Measurements from ENCODE around the gene FHIP1B.

FHIP1B gene

GRCh38 chr11:6238902-6239301, 4.5 kb upstream of the FHIP1B start, which contains the start of gene CNGA4:
Gene CNGA4 (plus strand): TSS chr11:6239089. CDS start chr11:6239207, 118 bp downstream.
- DNase-seq (ENCODE audit: low read depth), result no peak

DNA sequence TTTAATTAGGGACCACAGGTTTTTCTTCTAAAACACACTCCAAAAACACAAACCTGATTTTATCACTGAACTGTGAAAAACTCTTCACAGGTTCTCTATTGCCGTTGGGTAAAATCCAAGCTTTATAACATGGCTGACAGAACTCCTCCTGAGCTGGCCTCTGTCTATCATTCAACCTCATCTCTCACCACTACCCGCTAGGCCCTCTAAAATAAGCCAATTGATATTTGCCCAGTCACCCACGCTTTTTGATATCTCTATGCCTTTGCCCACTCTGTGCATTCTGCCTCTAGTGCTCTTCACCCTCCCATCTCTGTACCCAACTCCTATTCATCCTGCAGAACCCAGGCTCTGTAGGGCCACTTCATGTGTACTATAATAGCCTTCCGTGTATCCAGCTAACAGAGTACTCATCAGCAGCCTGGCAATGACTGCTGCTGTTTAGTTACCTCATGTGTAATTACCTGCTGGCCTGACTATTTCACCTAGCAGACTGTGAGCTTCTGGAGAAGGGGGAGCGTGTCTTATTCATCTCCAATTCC, 3.4 kb upstream of the FHIP1B start:
- no peak for DNase-seq (ENCODE audit: low read depth)

GRCh38 chr11:6237266-6237665, 2.8 kb upstream of the FHIP1B start:
- DNase-seq (ENCODE audit: low read depth), result no peak

DNA sequence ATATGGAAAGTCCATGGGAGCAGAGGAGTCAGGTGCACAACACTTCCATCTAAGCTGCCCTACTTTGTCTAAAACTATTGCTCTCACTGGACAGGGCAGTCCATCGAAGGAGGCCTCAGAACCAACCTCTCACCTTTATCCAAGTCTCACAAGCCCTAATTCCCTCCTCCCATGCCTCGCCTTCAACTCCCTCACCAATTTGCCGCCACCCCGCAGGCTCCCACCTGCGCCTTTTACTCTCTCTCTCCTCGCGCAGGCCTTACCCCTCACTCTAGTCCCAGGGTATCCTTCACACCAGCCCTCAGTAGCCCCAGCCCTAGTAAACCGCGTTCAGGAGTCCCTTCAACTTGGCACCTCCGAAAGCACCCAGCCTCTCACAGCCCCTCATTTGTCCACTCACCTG, 451 bp downstream of the FHIP1B start:
- DNase-seq (ENCODE audit: low read depth), result no peak

DNA sequence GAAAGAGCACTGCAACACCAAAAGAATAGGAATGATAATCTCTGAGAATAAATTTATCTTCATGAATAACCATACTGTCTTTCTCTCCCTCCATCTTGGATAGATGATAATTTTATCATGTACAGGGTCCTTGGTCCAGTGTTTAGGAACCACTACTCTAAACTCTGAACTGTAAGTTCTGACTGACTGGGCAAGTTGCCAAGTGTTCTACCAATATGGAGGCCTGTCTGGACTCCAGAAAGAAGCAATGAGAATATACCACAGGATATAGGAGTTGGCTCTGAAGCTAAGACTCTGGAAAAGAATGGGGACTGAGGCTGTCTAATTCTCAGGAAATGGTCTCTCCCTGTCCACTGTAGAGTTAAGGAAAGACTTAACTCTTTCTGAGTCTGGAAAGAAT, 1.5 kb downstream of the FHIP1B start:
- DNase-seq (ENCODE audit: low read depth), result no peak

- DNase-seq (ENCODE audit: low read depth), result no peak
Measured at GRCh38 chr11:6229911-6230310, 4.5 kb downstream of the FHIP1B start.

- DNase-seq (ENCODE audit: low read depth), result no peak
Measured at GRCh38 chr11:6228520-6228919, 5.9 kb downstream of the FHIP1B start.

DNA sequence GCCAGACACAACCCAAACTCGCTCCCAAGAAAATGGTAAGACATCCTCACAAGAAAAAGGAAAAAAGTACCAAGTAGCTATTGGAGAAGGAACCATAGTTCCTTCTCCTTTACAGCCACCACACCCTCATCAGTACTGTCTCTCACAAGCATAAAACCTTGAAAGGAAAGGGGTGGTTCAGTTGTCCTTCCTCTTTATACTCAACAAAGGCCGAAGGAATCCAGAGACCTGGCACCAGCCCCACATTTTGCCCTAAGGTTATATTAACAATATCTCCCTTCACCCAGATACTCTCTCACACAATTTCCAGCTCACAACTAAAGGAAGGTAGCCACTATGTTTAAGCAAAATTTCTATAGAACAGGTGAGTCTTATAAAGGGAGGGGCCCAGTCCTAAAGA, 8.5 kb downstream of the FHIP1B start:
- no peak for DNase-seq (ENCODE audit: low read depth)

- DNase-seq (ENCODE audit: low read depth), result no peak
Measured at GRCh38 chr11:6225024-6225423, 9.4 kb downstream of the FHIP1B start.

GRCh38 chr11:6224421-6224820, 10.0 kb downstream of the FHIP1B start:
- DNase-seq (ENCODE audit: low read depth), result no peak

GRCh38 chr11:6223854-6224253, 10.6 kb downstream of the FHIP1B start:
- no peak for DNase-seq (ENCODE audit: low read depth)

DNA sequence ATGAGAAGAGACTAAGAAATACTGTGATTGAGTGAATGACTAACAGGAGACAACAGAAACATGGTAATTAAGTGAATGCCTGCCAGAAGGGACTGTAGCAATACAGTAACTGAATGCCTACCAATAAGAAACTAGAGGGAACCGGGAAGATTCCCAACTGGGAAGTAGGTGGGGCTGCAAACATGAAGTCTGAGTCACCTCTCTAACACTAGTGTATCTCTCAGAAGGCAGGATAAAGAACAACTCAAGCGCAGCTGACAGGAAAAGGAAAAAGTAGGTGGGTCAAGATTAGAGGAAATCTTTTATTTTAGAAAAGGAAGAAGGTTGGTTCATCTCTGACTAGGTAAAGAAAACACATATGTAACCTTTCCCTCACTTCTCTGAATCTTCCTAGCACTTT, 15.1 kb downstream of the FHIP1B start:
- DNase-seq (ENCODE audit: low read depth), result no peak

GRCh38 chr11:6217722-6218121, 16.7 kb downstream of the FHIP1B start:
- no peak for DNase-seq (ENCODE audit: low read depth)

GRCh38 chr11:6216501-6216900, 17.9 kb downstream of the FHIP1B start:
- DNase-seq (ENCODE audit: low read depth), result no peak

DNA sequence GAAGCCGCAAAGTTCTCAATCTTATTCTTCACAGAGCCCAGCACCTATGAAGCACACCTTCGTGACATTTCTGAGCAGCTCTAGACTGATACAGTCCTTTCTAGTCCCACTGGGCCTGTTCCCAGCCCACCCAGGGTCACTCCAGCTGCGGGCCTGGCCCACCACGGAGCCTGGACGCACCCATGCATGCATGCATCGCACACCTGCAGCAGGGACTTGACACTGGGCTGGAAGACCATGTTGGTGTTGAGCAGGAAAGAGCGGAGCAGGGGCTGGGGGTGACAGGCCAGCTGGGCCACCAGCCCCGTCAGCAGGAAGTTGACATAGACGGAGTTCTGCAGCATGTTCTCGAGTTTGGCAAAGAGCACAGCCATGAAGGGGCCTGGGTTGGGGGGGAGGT, 19.9 kb downstream of the FHIP1B start:
- DNase-seq (ENCODE audit: low read depth), result no peak

GRCh38 chr11:6210274-6210955, 24.0 kb downstream of the FHIP1B start:
- no peak for DNase-seq (ENCODE audit: low read depth)

GRCh38 chr11:6209801-6210200, 24.6 kb downstream of the FHIP1B start:
- no peak for DNase-seq (ENCODE audit: low read depth)

GRCh38 chr11:6206456-6207180, 27.8 kb downstream of the FHIP1B start:
- no peak for DNase-seq (ENCODE audit: low read depth)

DNA sequence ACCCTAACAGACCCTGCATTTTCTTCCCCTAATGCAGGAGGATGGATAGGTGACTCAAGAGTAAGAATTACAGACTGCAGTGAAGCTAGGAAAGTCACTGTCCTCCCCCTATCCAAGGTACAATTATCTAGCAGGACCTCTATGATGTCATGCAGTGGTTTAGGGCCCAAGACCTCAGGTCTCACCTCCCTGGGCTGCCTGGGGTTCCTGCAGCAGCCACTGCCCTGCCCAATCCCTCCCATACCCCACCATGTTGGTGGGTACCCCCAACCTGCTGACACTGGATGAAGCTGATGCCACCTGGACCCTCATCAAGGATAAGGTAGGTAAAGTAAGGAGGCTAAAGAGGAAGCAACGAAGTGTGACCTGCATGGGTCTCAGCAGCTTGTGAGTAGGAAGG, 29.1 kb downstream of the FHIP1B start, which contains the start of gene C11orf42:
Gene C11orf42, plus strand, starts transcription at position 192 of the 400 bp plus-strand sequence. Its CDS starts 59 bp downstream, at position 251.
- no peak for DNase-seq (ENCODE audit: low read depth)

DNA sequence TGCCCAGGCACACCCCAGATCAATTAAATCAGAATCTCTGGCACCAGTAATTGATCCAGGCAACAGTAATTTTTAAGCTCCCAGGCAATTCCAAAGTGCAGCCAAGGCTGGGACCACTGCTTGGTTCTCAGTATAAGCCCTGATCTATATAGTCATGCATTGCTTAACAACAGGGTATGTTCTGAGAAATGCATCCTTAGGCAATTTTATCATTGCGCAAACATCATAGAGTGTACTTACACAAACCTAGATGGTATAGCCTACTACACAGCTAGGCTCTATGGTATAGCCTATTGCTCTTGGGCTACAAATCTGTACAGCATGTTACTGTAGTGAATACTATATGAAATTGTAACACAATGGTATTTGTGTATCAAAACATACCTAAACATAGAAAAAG, 29.7 kb downstream of the FHIP1B start:
- no peak for DNase-seq (ENCODE audit: low read depth)

- no peak for DNase-seq (ENCODE audit: low read depth)
Measured at GRCh38 chr11:6203327-6203726, 31.1 kb downstream of the FHIP1B start.

- DNase-seq (ENCODE audit: low read depth), result no peak
Measured at GRCh38 chr11:6202041-6202440, 32.4 kb downstream of the FHIP1B start.

- DNase-seq (ENCODE audit: low read depth), result no peak
Measured at GRCh38 chr11:6201481-6201880, 33.0 kb downstream of the FHIP1B start.

All from activated T-helper 9 cell treated with anti-CD3 and anti-CD28 coated beads, Interleukin-2, amount 50 U/mL, for 16 hours (primary cell).